ENCODE results near the gene ZNF24.

DNA sequence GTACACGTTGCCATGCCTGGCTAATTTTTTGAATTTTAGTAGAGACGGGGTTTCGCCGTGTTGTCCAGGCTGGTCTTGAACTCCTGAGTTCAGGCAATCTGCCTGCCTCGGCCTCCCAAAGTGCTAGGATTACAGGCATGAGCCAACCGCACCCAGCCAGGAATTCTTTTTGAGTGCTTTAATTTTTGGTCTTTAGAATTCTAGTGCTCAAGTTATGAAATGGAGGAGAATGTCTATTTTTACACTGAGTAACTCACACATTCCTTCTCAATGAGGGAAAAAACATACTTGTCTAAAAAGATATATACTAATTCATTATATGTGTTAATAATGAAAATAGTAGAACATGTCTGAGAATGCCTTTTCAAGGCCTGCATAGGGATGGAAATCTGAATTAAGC, 24.4 kb upstream of the ZNF24 start:
- TF ChIP-seq EZH2 (IDR thresholded peaks at IDR 0.05; ENCODE audit: low read length, missing control alignments) (no peak), CTCF (conservative IDR thresholded peaks at IDR 0.05 in 1 of 2, IDR thresholded peaks at IDR 0.05 in 1 of 2; ENCODE audit: low read depth in 1 of 2, low read length in 2 of 2) (no peak)
